ENCODE results near the gene PTH2R.
"Not testable (repeated sequence)": the region's sequence is repeated elsewhere in the genome, so short reads cannot be mapped to it uniquely, and the experiment has no call there.

The PTH2R gene

GRCh38 chr2:208488686-208489564, 82.3 kb downstream of the PTH2R start:
- no peak for DNase-seq

DNA sequence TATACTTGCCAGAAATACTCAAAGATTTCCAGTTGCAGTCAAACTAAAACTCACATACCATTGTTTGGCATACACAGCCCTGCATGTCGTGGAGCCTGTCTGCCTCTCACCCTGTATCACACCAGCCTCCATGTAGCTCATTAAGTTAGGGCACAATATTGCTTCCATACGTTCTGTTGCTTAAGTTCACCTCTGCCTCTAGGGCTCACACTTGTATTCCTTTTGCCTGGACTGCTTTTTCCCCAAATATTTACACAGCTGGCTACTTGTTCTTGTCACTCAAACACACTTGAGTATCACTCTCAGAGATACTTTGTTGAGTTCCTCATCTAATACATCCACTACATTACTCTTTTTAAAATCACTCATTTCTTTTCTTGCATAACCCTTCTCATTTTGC, 83.1 kb downstream of the PTH2R start:
- no peak for DNase-seq

DNA sequence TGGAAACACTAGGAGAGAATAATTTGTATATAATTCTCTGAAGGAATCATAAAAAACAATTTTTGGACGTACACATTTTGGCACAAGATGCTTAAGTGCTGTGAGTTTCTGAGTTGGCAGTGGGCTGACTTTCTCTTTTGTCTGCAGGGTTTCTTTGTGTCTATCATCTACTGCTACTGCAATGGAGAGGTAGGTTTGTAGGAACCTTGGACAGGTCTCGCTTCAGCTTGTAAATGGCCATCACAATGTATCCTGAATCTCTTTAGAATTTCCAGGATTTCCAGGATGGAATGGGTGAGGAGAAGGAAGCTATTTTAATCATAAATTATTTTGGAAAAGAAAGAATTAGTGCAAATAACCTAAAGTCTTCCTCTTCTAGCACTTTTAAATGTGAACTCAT, 83.9 kb downstream of the PTH2R start:
- DNase-seq = no peak

GRCh38 chr2:208491641-208492040, 85.0 kb downstream of the PTH2R start:
- no peak for DNase-seq

DNA sequence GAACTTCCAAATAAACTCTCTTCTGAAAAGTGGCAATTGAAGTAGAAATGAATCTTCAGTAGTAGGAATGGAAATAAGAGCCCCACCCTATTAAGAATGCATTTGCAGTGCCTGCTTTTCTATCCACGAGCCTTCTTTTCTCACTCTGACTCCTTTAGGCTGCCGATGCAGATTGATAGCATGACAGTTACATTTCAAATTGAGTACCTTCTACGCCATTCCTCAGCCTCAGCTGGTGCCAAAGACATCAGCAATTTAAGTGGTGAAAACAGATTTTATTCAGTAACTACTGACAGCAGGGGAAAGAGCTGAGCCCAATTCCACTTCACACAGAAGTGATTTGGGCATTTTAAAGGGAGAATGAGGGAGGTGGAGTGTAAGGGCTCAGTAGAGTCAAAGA, 85.5 kb downstream of the PTH2R start:
- no peak for DNase-seq

DNA sequence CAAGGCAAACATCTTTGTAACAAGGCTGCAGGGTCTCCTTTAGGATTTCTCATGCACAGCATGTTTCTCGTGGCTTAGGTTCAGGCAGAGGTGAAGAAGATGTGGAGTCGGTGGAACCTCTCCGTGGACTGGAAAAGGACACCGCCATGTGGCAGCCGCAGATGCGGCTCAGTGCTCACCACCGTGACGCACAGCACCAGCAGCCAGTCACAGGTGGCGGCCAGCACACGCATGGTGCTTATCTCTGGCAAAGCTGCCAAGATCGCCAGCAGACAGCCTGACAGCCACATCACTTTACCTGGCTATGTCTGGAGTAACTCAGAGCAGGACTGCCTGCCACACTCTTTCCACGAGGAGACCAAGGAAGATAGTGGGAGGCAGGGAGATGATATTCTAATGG, 86.6 kb downstream of the PTH2R start:
- DNase-seq = no peak

- DNase-seq = no peak
Measured at GRCh38 chr2:208496129-208496528, 89.5 kb downstream of the PTH2R start.

DNA sequence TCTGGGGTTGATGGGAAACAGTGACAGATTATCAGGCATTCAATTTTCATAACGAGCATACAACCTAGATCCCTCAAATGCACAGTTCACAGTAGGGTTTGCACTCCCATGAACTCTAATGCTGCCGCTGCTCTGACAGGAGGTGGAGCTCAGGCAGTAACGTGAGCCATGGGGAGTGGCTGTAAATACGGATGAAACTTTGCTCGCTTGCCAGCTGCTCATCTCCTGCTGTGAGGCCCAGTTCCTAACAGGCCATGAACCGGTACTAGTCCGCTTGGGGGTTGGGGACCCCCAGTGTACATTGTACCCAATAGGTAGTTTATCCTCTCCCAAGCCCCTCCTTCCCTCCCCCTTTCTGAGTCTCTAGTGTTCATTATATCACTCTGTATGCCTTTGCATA, 94.6 kb downstream of the PTH2R start:
- no peak for DNase-seq

- no peak for DNase-seq
Measured at GRCh38 chr2:208502288-208502687, 95.7 kb downstream of the PTH2R start.

GRCh38 chr2:208505365-208505764, 98.8 kb downstream of the PTH2R start:
- DNase-seq = not testable (repeated sequence)

- DNase-seq = no peak
Measured at GRCh38 chr2:208509586-208509985, 103.0 kb downstream of the PTH2R start.

DNA sequence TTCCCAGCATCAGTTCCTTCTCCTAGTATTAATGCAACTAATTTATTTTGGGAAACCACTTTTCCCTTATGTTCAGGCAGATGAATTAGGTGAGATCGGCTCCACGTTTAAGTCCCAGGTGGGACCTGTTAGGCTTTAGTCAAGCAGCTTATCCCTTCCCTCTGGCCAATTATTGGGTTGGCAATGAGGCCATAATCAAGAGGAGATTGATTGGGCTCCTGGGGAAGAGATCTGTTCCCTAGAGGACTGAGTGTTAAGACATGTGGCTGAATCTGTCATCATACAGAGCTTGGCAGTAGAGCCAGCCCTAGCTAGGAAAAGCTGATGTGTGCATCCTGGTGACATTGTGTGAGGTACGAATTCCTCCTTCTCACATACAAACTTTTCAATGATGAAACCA, 104.4 kb downstream of the PTH2R start:
- no peak for DNase-seq

- no peak for DNase-seq
Measured at GRCh38 chr2:208511573-208511972, 105.0 kb downstream of the PTH2R start.

- DNase-seq = no peak
Measured at GRCh38 chr2:208515099-208515498, 108.5 kb downstream of the PTH2R start.

GRCh38 chr2:208523069-208523468, 116.5 kb downstream of the PTH2R start:
- DNase-seq = not testable (repeated sequence)

- DNase-seq = not testable (repeated sequence)
Measured at GRCh38 chr2:208525165-208525564, 118.6 kb downstream of the PTH2R start.

DNA sequence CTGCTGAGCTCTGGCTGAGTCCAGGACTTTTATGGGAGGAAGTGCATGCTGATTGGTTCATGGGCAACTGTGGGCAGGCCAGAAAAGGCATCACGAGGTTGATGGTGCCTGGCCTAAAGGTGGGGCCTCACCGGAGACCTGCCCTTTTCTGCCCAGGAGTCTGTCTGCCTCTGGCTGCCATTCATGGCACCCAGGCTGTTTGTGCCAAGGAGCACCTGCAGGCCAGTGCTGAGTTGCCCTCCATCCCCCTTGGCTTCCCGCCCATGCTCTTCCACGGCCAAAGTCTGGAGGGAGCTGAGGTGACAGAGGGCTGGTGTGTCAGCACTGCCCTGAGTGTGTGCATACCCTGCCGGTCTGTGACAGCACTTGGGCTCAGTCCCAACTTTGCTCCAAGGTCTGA, 123.2 kb downstream of the PTH2R start:
- DNase-seq = no peak

GRCh38 chr2:208531361-208531760, 124.8 kb downstream of the PTH2R start:
- DNase-seq = no peak

DNA sequence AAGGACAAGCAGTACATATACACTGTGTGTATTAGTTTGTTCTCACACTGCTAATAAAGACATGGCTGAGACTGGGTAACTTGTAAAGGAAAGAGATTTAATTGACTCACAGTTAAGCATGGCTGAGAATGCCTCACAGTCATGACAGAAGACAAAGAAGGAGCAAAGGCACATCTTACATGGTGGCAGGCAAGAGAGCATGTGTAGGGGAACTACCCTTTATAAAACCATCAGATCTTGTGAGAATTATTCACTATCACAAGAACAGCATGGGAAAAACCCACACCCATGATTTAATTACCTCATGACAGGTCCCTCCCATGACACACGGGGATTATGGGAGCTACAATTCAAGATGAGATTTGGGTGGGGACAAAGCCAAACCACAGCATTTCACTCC, 129.0 kb downstream of the PTH2R start:
- DNase-seq = not testable (repeated sequence)

DNA sequence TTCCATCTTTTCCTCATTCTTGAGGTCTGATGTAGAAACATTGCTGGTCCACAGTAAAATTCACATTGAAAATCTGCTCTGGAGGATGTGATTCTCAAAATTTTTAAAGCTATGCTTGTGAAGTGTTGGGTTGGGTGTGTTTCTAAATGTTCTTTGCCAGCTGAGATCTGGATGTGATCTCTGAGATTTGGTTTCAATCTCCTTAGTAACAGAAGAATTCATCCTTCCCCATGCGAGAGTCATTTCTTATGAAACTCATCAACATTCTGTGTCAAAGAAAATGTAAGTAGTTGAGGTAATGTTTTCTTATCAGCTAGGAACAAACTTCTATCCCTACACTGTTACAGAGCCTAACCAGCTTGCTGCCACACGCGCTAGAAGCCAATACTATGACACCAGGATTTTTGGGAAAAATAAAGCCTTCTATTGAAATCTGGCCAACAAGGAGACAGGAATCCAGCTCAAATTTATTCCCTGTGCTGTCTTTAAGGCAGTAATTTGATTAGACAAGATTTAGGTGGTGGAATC, 134.9 kb downstream of the PTH2R start:
- no peak for DNase-seq

- DNase-seq = no peak
Measured at GRCh38 chr2:208541989-208542464, 135.4 kb downstream of the PTH2R start.

GRCh38 chr2:208542465-208543041, 136.0 kb downstream of the PTH2R start:
- no peak for DNase-seq

All from inflammatory macrophage (primary cell).